ENCODE results near the gene CEP41.
"Not testable (repeated sequence)": the region's sequence is repeated elsewhere in the genome, so short reads cannot be mapped to it uniquely, and the experiment has no call there.

Gene CEP41

GRCh38 chr7:130385600-130386066, 55.2 kb downstream of the CEP41 start:
- no peak for DNase-seq

- no peak for DNase-seq
These were observed 55.8 kb downstream of the CEP41 start for GRCh38 chr7:130384841-130385599.

GRCh38 chr7:130384371-130384801, 56.4 kb downstream of the CEP41 start:
- DNase-seq: no peak

- no peak for DNase-seq
These were observed 57.4 kb downstream of the CEP41 start for GRCh38 chr7:130383187-130383980.

- no peak for DNase-seq
These were observed 59.1 kb downstream of the CEP41 start for GRCh38 chr7:130381468-130382312.

GRCh38 chr7:130380861-130381455, 59.9 kb downstream of the CEP41 start:
- DNase-seq: no peak

- no peak for DNase-seq
These were observed 60.6 kb downstream of the CEP41 start, which contains the start of gene CPA1 for GRCh38 chr7:130379921-130380860. CPA1 (plus strand) TSS chr7:130380494; CDS start chr7:130380521, 27 bp downstream.

- no peak for DNase-seq
These were observed 61.3 kb downstream of the CEP41 start for GRCh38 chr7:130379532-130379920.

- DNase-seq: no peak
These were observed 61.8 kb downstream of the CEP41 start for GRCh38 chr7:130379019-130379418.

- no peak for DNase-seq
These were observed 63.6 kb downstream of the CEP41 start for GRCh38 chr7:130377178-130377577.

- not testable (repeated sequence) for DNase-seq
These were observed 64.4 kb downstream of the CEP41 start for GRCh38 chr7:130376461-130376860.

- no peak for DNase-seq
These were observed 66.3 kb downstream of the CEP41 start for GRCh38 chr7:130374507-130374906.

- no peak for DNase-seq
These were observed 68.2 kb downstream of the CEP41 start for GRCh38 chr7:130372402-130373165.

GRCh38 chr7:130371046-130371445, 69.8 kb downstream of the CEP41 start:
- DNase-seq: no peak

- DNase-seq: no peak
These were observed 70.8 kb downstream of the CEP41 start for GRCh38 chr7:130369831-130370550.

GRCh38 chr7:130369110-130369711, 71.6 kb downstream of the CEP41 start:
- DNase-seq: no peak

GRCh38 chr7:130367836-130368746, 72.7 kb downstream of the CEP41 start:
- no peak for DNase-seq

GRCh38 chr7:130367088-130367755, 73.6 kb downstream of the CEP41 start:
- DNase-seq: no peak

All from NCI-H2107 (cell line).